Suprapubic skin (tissue), 4 donors: ENCODE data around the gene GDPD1. TPM values are rescaled to one million over a fixed set of nuclear protein-coding genes. Genes with fewer than 3 reads are reported as not detected.

Experiments used
- DNase-seq, 2 donors: peaks; one replicate each; pipeline ENCODE4 v3.0.0-alpha.2; 2019; ENCODE audit warnings: low spot score in 2 of 2
- H3K27ac ChIP-seq: fragments of 200-600 bp; sonication (generic); one replicate; pipeline ENCODE4 v1.5.1; 2019
- H3K27me3 ChIP-seq: fragments of 200-600 bp; sonication (generic); one replicate; pipeline ENCODE4 v1.5.1; 2019
- H3K36me3 ChIP-seq: fragments of 200-600 bp; sonication (generic); one replicate; pipeline ENCODE4 v1.5.1; 2019
- H3K4me1 ChIP-seq: fragments of 200-600 bp; sonication (generic); one replicate; pipeline ENCODE4 v1.5.1; 2019
- H3K4me3 ChIP-seq: fragments of 200-600 bp; sonication (generic); one replicate; pipeline ENCODE4 v1.5.1; 2019; ENCODE audit warnings: mild to moderate bottlenecking
- H3K9me3 ChIP-seq: fragments of 200-600 bp; sonication (generic); one replicate; pipeline ENCODE4 v1.5.1; 2019
- CTCF ChIP-seq, 2 donors: fragments of 200-600 bp in 1 of 2; fragments of 450-650 bp in 1 of 2; sonication (generic) in 1 of 2; IDR thresholded peaks; one replicate each; pipeline ENCODE4 v1.5.1; 2016 to 2019; ENCODE audit warnings: antibody characterized with exemption in 2 of 2, mild to moderate bottlenecking in 1 of 2, moderate library complexity in 1 of 2
- EP300 ChIP-seq: sonication (generic); formaldehyde crosslinking; IDR thresholded peaks from one replicate; pipeline ENCODE4 v1.6.1; 2017; ENCODE audit warnings: antibody characterized with exemption
- POLR2A ChIP-seq, 2 donors: fragments of 450-650 bp; IDR thresholded peaks; one replicate each; pipeline ENCODE4 v1.6.1; 2017; ENCODE audit warnings: antibody characterized with exemption in 2 of 2, mild to moderate bottlenecking in 2 of 2, moderate library complexity in 2 of 2
- POLR2AphosphoS5 ChIP-seq, 3 donors: sonication (generic); formaldehyde crosslinking; IDR thresholded peaks; one replicate each; pipeline ENCODE4 v1.6.1; 2017; ENCODE audit warnings: antibody characterized with exemption in 3 of 3
- WGBS: methylation state at CpG from one replicate; pipeline ENCODE4 v1.1.5; 2018; 5-methylcytosine and 5-hydroxymethylcytosine counted together
- total RNA-seq, 4 donors: library from RNA; depleted of rRNA; stranded (reverse); fragments of >200 nt; gene quantifications; one replicate each; pipeline ENCODE4 v1.1.0, GENCODE V29; 2016

Gene GDPD1
- total RNA-seq, 4 donors from 2014 or later = 1.8 to 8.5 (median 4.7) TPM

- H3K27me3 ChIP-seq = no peaks in the 10 kb centered on the region
- TF ChIP-seq POLR2A (IDR thresholded peaks at IDR 0.05) = no peak
- no peak for TF ChIP-seq POLR2AphosphoS5 (IDR thresholded peaks at IDR 0.05)
- no peak for TF ChIP-seq EP300
- TF ChIP-seq CTCF (IDR thresholded peaks at IDR 0.05) = no peak
- H3K36me3 ChIP-seq = no peaks in the 10 kb centered on the region
- no peaks in the 10 kb centered on the region for H3K4me1 ChIP-seq
- 91% methylated on average over 6 of the region's 6 CpGs for WGBS
- no peak overlapping the region for H3K4me3 ChIP-seq
- no peak for DNase-seq
- H3K9me3 ChIP-seq = no peaks in the 10 kb centered on the region
- H3K27ac ChIP-seq = no peak overlapping the region
Measured at GRCh38 chr17:59244081-59244480, 23.8 kb downstream of the GDPD1 start.

- WGBS = 68% methylated on average over 2 of the region's 2 CpGs
Measured at GRCh38 chr17:59254742-59255141, 34.4 kb downstream of the GDPD1 start.

GRCh38 chr17:59257101-59257500 lies 36.8 kb downstream of the GDPD1 start:
- WGBS = 76% methylated on average over 2 of the region's 2 CpGs
- no peaks in the 10 kb centered on the region for H3K27me3 ChIP-seq
- no peak overlapping the region for H3K27ac ChIP-seq
- no peaks in the 10 kb centered on the region for H3K36me3 ChIP-seq
- H3K4me3 ChIP-seq = no peak overlapping the region
- DNase-seq = no peak
- H3K9me3 ChIP-seq = no peaks in the 10 kb centered on the region
- no peaks in the 10 kb centered on the region for H3K4me1 ChIP-seq
- no peak for TF ChIP-seq POLR2AphosphoS5 (IDR thresholded peaks at IDR 0.05)
- no peak for TF ChIP-seq EP300
- no peak for TF ChIP-seq POLR2A (IDR thresholded peaks at IDR 0.05)
- no peak for TF ChIP-seq CTCF (IDR thresholded peaks at IDR 0.05)

More at GRCh38 chr17:59254742-59255141, 34.4 kb downstream of the GDPD1 start:
- Histone ChIP-seq H3K27ac (no peak overlapping the region), H3K9me3 (no peaks in the 10 kb centered on the region), H3K27me3 (no peaks in the 10 kb centered on the region), H3K36me3 (no peaks in the 10 kb centered on the region), H3K4me3 (no peak overlapping the region), H3K4me1 (no peaks in the 10 kb centered on the region)
- TF ChIP-seq POLR2AphosphoS5 (IDR thresholded peaks at IDR 0.05) (no peak), POLR2A (IDR thresholded peaks at IDR 0.05) (no peak), CTCF (IDR thresholded peaks at IDR 0.05) (no peak)
- DNase-seq = no peak

GRCh38 chr17:59260722-59261121 lies 40.4 kb downstream of the GDPD1 start:
- TF ChIP-seq POLR2A (IDR thresholded peaks at IDR 0.05) (no peak), CTCF (IDR thresholded peaks at IDR 0.05) (no peak), EP300 (no peak), POLR2AphosphoS5 (IDR thresholded peaks at IDR 0.05) (no peak)
- Histone ChIP-seq H3K27me3 (no peaks in the 10 kb centered on the region), H3K4me1 (no peaks in the 10 kb centered on the region), H3K4me3 (no peak overlapping the region), H3K9me3 (no peaks in the 10 kb centered on the region), H3K36me3 (no peaks in the 10 kb centered on the region), H3K27ac (no peak overlapping the region)
- WGBS = 96% methylated on average over 2 of the region's 2 CpGs
- DNase-seq = no peak

GRCh38 chr17:59266745-59267144 lies 46.4 kb downstream of the GDPD1 start:
- no peak for TF ChIP-seq CTCF (IDR thresholded peaks at IDR 0.05)
- TF ChIP-seq POLR2AphosphoS5 (IDR thresholded peaks at IDR 0.05) = no peak
- TF ChIP-seq EP300 = no peak
- TF ChIP-seq POLR2A (IDR thresholded peaks at IDR 0.05) = no peak
- WGBS = 77% methylated on average over 4 of the region's 4 CpGs
- no peak for DNase-seq

More at GRCh38 chr17:59266745-59267144, 46.4 kb downstream of the GDPD1 start:
- no peak overlapping the region for H3K27ac ChIP-seq
- H3K4me1 ChIP-seq = no peaks in the 10 kb centered on the region
- H3K4me3 ChIP-seq = no peak overlapping the region
- no peaks in the 10 kb centered on the region for H3K9me3 ChIP-seq
- H3K27me3 ChIP-seq = no peaks in the 10 kb centered on the region
- no peaks in the 10 kb centered on the region for H3K36me3 ChIP-seq
